ENCODE results near the gene FERMT2.
A peak's percentile ranks its signal among the peaks of the same experiment; 100 is the strongest.

The FERMT2 gene

DNA sequence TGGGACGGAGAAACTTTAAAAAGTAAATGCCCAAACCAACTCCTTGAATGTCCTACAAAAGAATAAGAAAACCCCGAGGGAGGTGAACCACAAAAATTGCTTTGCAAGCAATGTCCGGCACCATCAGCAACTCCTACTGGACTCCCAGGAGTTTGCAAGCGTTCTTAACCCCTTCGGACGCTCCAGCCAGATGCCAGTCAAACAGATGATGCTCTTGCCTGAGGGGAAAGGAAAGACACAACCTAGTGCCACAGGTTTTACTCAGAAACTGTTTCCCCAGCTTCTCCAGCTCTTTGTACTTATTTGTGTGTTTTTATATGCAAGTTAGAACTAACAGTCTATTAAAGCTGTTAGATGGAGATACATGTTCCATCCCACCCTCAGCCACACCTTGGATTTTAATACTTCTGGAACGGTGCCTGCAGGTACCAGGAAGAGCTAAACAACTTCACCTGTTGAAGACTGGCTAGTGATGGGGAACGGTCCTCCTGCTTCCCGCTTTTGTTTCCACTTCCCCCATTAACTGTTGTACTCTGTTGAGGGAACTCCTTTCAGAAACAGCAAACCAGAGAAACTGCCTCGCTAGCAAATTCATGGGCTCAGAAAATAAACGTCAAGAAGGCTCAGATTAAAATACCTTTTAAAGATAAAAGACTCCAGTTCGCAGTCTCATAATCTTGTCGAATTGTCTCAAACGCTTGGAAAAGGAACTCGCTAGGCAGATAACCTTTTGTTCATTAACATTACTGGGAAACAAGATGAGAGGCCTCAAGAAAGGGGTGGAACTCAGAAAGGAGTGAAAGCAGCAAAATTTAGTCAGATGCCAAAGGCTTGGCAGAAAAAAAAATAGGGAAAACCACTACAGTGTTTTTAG lies 1.1 kb upstream of the FERMT2 start:
- Mint-ChIP-seq H3K36me3 (ENCODE audit: low read depth) (no peaks in the 10 kb centered on the region), H3K27ac (no peak overlapping the region), H3K4me1 (peaks cover 28% of the 10 kb centered on the region), H3K9me3 (no peaks in the 10 kb centered on the region), H3K27me3 (peaks cover 51% of the 10 kb centered on the region), H3K4me3 (peak overlapping the region; percentile 65)
- DNase-seq (peak; percentile 4), ATAC-seq (no peak)

GRCh38 chr14:52950410-52950897 lies 396 bp downstream of the FERMT2 start:
- Mint-ChIP-seq H3K4me1 (peaks cover 28% of the 10 kb centered on the region), H3K36me3 (ENCODE audit: low read depth) (no peaks in the 10 kb centered on the region), H3K9me3 (no peaks in the 10 kb centered on the region), H3K4me3 (peak overlapping the region; percentile 83), H3K27ac (peak overlapping the region; percentile 64), H3K27me3 (peaks cover 55% of the 10 kb centered on the region)
- ATAC-seq (peak; percentile 47), DNase-seq (peak; percentile 19)

DNA sequence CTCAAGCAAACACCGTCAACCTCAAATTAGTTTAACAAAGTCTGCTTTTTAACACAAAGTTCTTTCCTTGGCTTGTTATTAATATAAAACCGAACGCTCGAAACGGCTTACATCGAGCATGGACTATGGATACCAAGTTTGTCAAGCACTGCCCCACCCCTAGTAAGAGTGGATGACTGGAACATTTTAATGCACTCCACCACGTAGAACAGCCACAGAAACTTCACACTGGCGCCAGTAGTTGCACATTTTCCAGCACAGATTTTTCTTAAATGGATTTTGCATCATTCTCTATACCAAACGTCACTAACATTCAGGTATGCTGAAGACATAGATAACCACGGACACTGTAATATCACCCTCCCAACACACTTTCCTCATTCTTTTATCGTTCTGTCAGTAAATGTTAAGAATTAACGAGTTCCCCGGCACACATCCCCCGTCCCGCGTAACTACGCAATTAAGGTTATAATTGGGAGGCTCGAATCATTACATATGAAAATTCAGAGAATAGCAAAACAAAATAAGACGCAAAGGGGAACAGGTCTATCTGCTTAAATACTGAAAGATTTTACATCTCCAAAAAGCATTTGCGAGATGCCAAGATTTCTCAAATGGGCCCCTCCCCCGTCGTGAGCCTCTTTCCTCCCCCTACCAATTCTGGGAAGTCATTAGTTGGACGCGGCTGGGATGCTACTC lies 990 bp downstream of the FERMT2 start:
- peak; percentile 4 for DNase-seq
- Mint-ChIP-seq H3K36me3 (ENCODE audit: low read depth) (no peaks in the 10 kb centered on the region), H3K27ac (peak overlapping the region; percentile 64), H3K27me3 (peaks cover 58% of the 10 kb centered on the region), H3K9me3 (no peaks in the 10 kb centered on the region), H3K4me3 (peak overlapping the region; percentile 83), H3K4me1 (peaks cover 28% of the 10 kb centered on the region)
- peak; percentile 62 for ATAC-seq

GRCh38 chr14:52949249-52949648 lies 1.6 kb downstream of the FERMT2 start:
- Mint-ChIP-seq H3K4me3 (peak overlapping the region; percentile 83), H3K27me3 (peaks cover 56% of the 10 kb centered on the region), H3K27ac (no peak overlapping the region), H3K36me3 (ENCODE audit: low read depth) (no peaks in the 10 kb centered on the region), H3K9me3 (no peaks in the 10 kb centered on the region), H3K4me1 (peaks cover 25% of the 10 kb centered on the region)
- ATAC-seq (no peak), DNase-seq (no peak)

DNA sequence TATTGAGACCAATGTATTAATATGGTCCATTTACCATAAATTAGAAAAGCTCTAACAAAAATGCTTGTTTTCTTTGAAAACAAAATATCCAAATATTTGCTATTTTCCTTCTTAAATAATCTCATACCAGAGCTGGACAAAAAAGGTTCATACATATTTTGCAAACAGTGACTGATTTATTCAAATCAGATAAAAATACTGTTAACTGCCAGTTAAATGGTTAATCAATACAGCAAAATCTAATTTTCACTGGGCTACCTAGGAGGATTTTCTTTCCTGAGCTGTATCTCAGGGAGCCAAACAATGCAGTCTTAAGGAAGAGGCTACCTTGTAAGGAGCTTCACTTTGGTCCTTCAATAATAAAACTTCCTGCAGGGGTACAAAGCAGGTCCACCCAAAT lies 2.0 kb downstream of the FERMT2 start:
- Mint-ChIP-seq H3K4me3 (no peak overlapping the region), H3K9me3 (no peaks in the 10 kb centered on the region), H3K36me3 (ENCODE audit: low read depth) (no peaks in the 10 kb centered on the region), H3K27me3 (peaks cover 56% of the 10 kb centered on the region), H3K27ac (no peak overlapping the region), H3K4me1 (peaks cover 22% of the 10 kb centered on the region)
- DNase-seq (no peak), ATAC-seq (no peak)

DNA sequence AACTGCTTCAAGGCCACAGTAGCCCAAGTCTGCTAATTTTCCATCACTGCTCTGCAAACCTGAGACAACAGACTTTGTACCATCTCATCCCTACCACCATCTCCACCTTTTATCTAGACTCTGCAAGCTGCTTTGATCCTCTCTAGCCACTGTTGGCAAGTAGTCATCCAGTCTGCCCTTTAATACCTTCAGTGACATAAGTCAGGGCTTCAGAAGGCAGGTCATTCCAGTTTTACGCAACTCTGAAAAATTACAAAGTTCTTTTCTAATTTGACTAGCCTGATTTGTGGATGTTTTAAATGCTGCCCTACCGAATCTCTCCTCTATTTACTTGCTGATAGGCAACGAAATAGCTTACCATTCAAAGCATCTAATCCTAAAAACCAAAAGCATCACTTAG lies 2.8 kb downstream of the FERMT2 start:
- no peaks in the 10 kb centered on the region for H3K9me3 Mint-ChIP-seq
- no peak for DNase-seq
- H3K4me3 Mint-ChIP-seq: no peak overlapping the region
- peaks cover 54% of the 10 kb centered on the region for H3K27me3 Mint-ChIP-seq
- peaks cover 22% of the 10 kb centered on the region for H3K4me1 Mint-ChIP-seq
- ATAC-seq: peak; percentile 30
- H3K27ac Mint-ChIP-seq: no peak overlapping the region
- H3K36me3 Mint-ChIP-seq (ENCODE audit: low read depth): no peaks in the 10 kb centered on the region

- peaks cover 2% of the 10 kb centered on the region for H3K4me1 Mint-ChIP-seq
Measured at GRCh38 chr14:52944254-52944653, 6.6 kb downstream of the FERMT2 start.

DNA sequence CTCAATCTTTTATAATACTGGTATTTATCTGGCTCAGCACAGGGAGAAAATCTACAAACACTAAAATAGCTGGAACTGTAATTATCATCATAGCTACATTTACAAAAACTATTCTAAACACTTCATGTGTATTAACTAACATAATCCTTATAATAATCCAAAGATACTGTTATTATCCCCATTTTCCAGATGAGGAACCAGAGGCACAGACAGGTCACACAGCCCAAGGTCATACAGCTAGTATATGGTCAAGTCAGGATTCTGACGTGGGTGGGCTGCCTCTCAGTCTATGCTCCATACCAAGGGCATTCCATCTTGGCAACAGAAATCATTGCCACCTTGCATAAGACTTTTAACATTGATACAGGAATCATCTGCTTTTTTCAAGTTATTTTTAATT lies 11.4 kb downstream of the FERMT2 start:
- ATAC-seq (no peak), DNase-seq (no peak)
- peaks cover 6% of the 10 kb centered on the region for H3K27me3 Mint-ChIP-seq
- no peaks in the 10 kb centered on the region for H3K36me3 Mint-ChIP-seq (ENCODE audit: low read depth)
- H3K27ac Mint-ChIP-seq: no peak overlapping the region
- H3K4me1 Mint-ChIP-seq: no peaks in the 10 kb centered on the region
- no peak overlapping the region for H3K4me3 Mint-ChIP-seq
- H3K9me3 Mint-ChIP-seq: no peaks in the 10 kb centered on the region

More at GRCh38 chr14:52944254-52944653, 6.6 kb downstream of the FERMT2 start:
- Mint-ChIP-seq H3K4me3 (no peak overlapping the region), H3K27me3 (peaks cover 28% of the 10 kb centered on the region), H3K36me3 (ENCODE audit: low read depth) (no peaks in the 10 kb centered on the region), H3K27ac (no peak overlapping the region), H3K9me3 (no peaks in the 10 kb centered on the region)
- no peak for ATAC-seq
- DNase-seq: no peak

DNA sequence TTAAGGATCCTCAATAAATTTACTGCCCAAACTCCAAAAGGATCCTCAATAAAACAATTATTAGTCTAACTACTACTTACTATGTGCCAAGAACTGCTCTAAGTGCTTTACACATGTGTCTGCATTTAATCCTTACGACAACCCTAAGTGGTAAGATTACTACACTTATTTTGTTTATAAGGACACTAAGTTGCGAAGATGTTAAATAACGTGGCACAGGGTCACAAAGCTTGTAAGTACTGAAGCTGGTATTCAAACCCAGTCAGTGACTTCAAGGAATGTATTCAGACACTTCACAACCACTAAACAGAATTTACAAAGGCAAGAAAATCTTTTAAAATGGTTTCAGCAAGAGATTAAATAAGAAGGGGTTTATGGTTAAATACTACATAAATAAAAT lies 13.0 kb downstream of the FERMT2 start:
- no peak for ATAC-seq
- no peaks in the 10 kb centered on the region for H3K4me1 Mint-ChIP-seq
- no peak overlapping the region for H3K27ac Mint-ChIP-seq
- no peak overlapping the region for H3K4me3 Mint-ChIP-seq
- H3K27me3 Mint-ChIP-seq: peaks cover 6% of the 10 kb centered on the region
- DNase-seq: no peak
- H3K36me3 Mint-ChIP-seq (ENCODE audit: low read depth): no peaks in the 10 kb centered on the region
- H3K9me3 Mint-ChIP-seq: no peaks in the 10 kb centered on the region

DNA sequence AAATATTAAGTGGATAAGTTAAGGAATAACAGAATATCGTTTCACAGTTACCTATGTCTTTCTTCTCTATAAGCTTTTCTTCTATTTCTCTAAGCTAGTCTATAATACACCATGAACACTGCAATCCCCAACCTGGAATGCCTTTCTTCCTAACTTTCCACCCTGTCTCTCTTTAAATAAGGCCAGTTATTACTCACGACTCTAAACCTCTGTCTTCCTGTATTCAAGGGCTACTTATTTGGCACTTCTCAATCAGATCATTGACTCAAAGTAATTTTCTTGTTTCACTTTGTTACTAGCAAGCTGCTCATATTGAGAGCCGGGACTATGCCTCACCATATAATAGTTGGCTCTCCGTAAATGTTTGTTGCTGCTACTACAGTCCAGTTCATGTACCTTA lies 13.5 kb downstream of the FERMT2 start:
- DNase-seq (no peak), ATAC-seq (no peak)
- Mint-ChIP-seq H3K4me3 (no peak overlapping the region), H3K36me3 (ENCODE audit: low read depth) (no peaks in the 10 kb centered on the region), H3K27ac (no peak overlapping the region), H3K9me3 (no peaks in the 10 kb centered on the region), H3K4me1 (no peaks in the 10 kb centered on the region), H3K27me3 (peaks cover 6% of the 10 kb centered on the region)

DNA sequence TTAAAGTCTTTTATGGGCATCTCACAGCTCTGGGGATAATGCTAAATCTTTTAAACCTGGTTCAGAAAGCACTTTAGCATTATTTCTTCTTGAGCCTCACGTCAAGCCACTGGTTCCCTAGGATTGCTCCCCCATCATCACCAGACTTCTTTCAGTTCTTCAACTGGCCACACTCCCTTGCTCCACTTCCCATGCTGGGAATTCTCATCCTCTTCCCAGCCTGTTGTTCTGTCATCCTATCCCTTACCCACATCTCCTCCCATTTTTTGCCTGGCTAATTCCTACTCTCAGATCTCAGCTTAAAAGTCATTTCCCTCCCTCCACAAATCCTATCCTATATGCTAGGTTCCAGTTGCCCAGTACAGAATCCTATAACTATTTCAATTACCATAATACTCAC lies 14.4 kb downstream of the FERMT2 start:
- ATAC-seq (no peak), DNase-seq (no peak)
- Mint-ChIP-seq H3K9me3 (no peaks in the 10 kb centered on the region), H3K4me3 (no peak overlapping the region), H3K27me3 (peaks cover 6% of the 10 kb centered on the region), H3K36me3 (ENCODE audit: low read depth) (no peaks in the 10 kb centered on the region), H3K27ac (no peak overlapping the region), H3K4me1 (no peaks in the 10 kb centered on the region)

DNA sequence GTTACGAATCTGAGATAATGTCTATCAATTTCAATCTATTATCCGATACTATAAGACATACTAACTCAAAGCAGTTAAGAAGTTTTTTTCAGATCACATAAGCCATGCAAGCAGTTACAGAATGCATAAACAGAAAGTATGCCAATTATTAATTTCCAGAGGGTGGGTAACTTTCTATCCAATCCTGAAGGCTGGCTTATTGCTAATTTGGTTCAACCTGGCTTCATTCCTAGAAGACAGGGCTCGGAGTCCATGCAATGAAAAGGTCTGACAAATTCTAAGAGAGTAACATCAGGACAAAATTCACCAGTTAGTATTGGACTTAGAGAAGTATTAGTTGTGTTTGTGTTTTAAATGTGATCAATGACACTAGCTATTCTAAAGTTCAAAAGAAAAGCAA lies 15.0 kb downstream of the FERMT2 start:
- no peak overlapping the region for H3K27ac Mint-ChIP-seq
- no peaks in the 10 kb centered on the region for H3K36me3 Mint-ChIP-seq (ENCODE audit: low read depth)
- H3K27me3 Mint-ChIP-seq: peaks cover 6% of the 10 kb centered on the region
- no peak for ATAC-seq
- DNase-seq: no peak
- no peaks in the 10 kb centered on the region for H3K9me3 Mint-ChIP-seq
- H3K4me3 Mint-ChIP-seq: no peak overlapping the region
- no peaks in the 10 kb centered on the region for H3K4me1 Mint-ChIP-seq

GRCh38 chr14:52934762-52935161 lies 16.1 kb downstream of the FERMT2 start:
- ATAC-seq: no peak
- H3K27ac Mint-ChIP-seq: no peak overlapping the region
- H3K27me3 Mint-ChIP-seq: peaks cover 6% of the 10 kb centered on the region
- H3K4me3 Mint-ChIP-seq: no peak overlapping the region
- no peaks in the 10 kb centered on the region for H3K36me3 Mint-ChIP-seq (ENCODE audit: low read depth)
- no peaks in the 10 kb centered on the region for H3K4me1 Mint-ChIP-seq
- no peak for DNase-seq
- no peaks in the 10 kb centered on the region for H3K9me3 Mint-ChIP-seq

DNA sequence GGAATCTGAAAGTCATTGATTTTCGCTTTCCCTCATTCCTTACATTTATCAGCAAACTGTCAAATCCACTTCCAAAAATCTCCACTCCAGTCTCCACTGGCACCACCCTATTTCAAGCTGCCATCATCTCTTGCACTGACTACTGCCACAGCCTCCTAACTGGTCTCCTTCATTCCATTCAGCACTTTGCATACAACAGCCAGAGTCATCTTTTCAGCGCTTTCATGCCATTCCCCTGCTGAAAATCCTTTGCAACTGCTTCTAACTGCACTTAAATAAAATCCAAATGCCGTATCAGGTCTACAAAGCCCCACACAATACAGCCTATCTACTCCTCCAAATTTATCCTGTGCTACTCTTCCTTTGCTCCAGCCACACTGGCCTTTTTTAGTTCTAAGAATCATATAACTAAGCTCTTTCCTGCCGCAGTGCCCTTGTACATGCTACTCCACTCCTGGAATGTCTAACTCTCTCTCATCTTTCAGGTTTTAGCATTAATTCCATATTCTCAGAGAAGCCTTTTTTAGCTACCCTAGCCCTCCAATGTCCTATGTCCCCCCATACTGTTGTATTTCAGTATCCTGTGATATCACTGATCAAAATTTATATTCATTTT lies 21.6 kb downstream of the FERMT2 start:
- Mint-ChIP-seq H3K9me3 (no peaks in the 10 kb centered on the region), H3K36me3 (ENCODE audit: low read depth) (no peaks in the 10 kb centered on the region), H3K27me3 (no peaks in the 10 kb centered on the region), H3K4me3 (no peak overlapping the region), H3K27ac (no peak overlapping the region), H3K4me1 (no peaks in the 10 kb centered on the region)
- DNase-seq: no peak
- ATAC-seq: no peak

DNA sequence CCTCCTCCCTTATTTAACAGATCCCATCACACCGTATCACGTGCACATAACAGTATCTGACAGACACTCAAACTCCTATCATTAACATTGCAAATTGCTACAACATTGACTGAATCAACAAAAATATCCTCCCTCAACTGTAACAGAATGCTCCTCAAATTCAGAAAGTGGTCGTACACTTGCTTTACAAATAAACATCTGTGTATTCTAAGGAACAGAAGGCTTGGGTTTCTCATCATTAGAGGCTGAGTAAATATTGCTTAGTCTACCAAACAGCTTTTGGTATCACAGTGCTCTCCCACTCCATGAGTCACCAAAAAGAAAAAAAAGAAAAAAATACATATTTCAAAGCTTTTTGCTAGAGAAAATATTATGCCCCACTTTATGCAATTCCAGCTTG lies 23.9 kb downstream of the FERMT2 start:
- no peaks in the 10 kb centered on the region for H3K9me3 Mint-ChIP-seq
- no peak overlapping the region for H3K4me3 Mint-ChIP-seq
- no peaks in the 10 kb centered on the region for H3K27me3 Mint-ChIP-seq
- no peak overlapping the region for H3K27ac Mint-ChIP-seq
- DNase-seq (no peak), ATAC-seq (no peak)
- no peaks in the 10 kb centered on the region for H3K4me1 Mint-ChIP-seq
- H3K36me3 Mint-ChIP-seq (ENCODE audit: low read depth): no peaks in the 10 kb centered on the region
